H1 (cell line): Measurements from ENCODE around the gene ALKBH3. TPM values are rescaled to one million over a fixed set of nuclear protein-coding genes. Genes with fewer than 3 reads are reported as not detected.

Experiments used
- CTCF ChIA-PET: fragments of 300-600 bp; sonication (Branson Sonifier 250); formaldehyde crosslinking; loops from one replicate; lab custom pipeline; 2021; ENCODE audit not compliant: partially characterized antibody; lab: Charles Lee
- POLR2A ChIA-PET: fragments of 300-600 bp; sonication (Branson Sonifier 250); formaldehyde crosslinking; loops from one replicate; lab custom pipeline; 2021; ENCODE audit warnings: inconsistent platforms; ENCODE audit not compliant: partially characterized antibody; lab: Charles Lee
- DNase-seq, 2 experiments: peaks; one replicate each; pipeline versions ENCODE4 v3.0.0 to v3.0.0-alpha.2; 2010 to 2022; ENCODE audit warnings: low spot score in 2 of 2, low read depth in 1 of 2, mixed read lengths in 1 of 2
- FAIRE-seq: peaks from 2 replicates; lab custom pipeline; 2011; peaks lifted over from hg19 to GRCh38; lab: Jason Lieb, UNC
- H2AFZ ChIP-seq: 2 replicates; pipeline ENCODE4 v1.8.1; 2012; ENCODE audit warnings: low read length, inconsistent platforms
- H2AK5ac ChIP-seq: 2 replicates; pipeline ENCODE4 v1.6.1; 2013; ENCODE audit warnings: low read depth, low read length
- H2BK120ac ChIP-seq: replicated peaks from 2 replicates; pipeline ENCODE3; 2013; ENCODE audit warnings: low read depth, low read length, inconsistent platforms
- H2BK12ac ChIP-seq: 2 replicates; pipeline ENCODE4 v1.6.1; 2013; ENCODE audit warnings: low read depth, low read length
- H2BK15ac ChIP-seq: 2 replicates; pipeline ENCODE4 v1.6.1; 2013; ENCODE audit warnings: low read length
- H2BK20ac ChIP-seq: 2 replicates; pipeline ENCODE4 v1.6.1; 2013; ENCODE audit warnings: low read length
- H2BK5ac ChIP-seq: 2 replicates; pipeline ENCODE4 v1.6.1; 2013; ENCODE audit warnings: low read depth, low read length
- H3K14ac ChIP-seq: 2 replicates; pipeline ENCODE4 v1.6.1; 2013; ENCODE audit warnings: inconsistent platforms; ENCODE audit not compliant: insufficient read length
- H3K18ac ChIP-seq: 2 replicates; pipeline ENCODE4 v1.6.1; 2013; ENCODE audit warnings: low read length; ENCODE audit errors: extremely low read depth
- H3K23ac ChIP-seq: 2 replicates; pipeline ENCODE4 v1.6.1; 2013; ENCODE audit warnings: inconsistent platforms; ENCODE audit not compliant: insufficient read length
- H3K23me2 ChIP-seq: 2 replicates; pipeline ENCODE4 v1.6.1; 2013; ENCODE audit warnings: low read depth, low read length
- H3K27ac ChIP-seq: 2 replicates; pipeline ENCODE4 v1.6.1; 2011; ENCODE audit warnings: low read depth, low read length, inconsistent platforms
- H3K27me3 ChIP-seq, 4 experiments: replicated peaks in 1 of 4; 1 replicate in 1 of 4; 2 replicates in 3 of 4; pipeline versions ENCODE4 v1.6.1 to v1.8.1; 2011 to 2013; ENCODE audit warnings: low read length in 3 of 4, mild to moderate bottlenecking in 3 of 4, inconsistent platforms in 2 of 4, mixed read lengths in 2 of 4, moderate library complexity in 1 of 4; ENCODE audit not compliant: control insufficient read depth in 3 of 4, insufficient read depth in 3 of 4; ENCODE audit errors: extremely low read depth in 1 of 4
- H3K36me3 ChIP-seq, 4 experiments: 2 replicates each; pipeline versions ENCODE4 v1.6.1 to v1.8.1; 2011 to 2013; ENCODE audit warnings: mild to moderate bottlenecking in 4 of 4, low read length in 3 of 4, moderate library complexity in 2 of 4, control low read depth in 1 of 4, inconsistent platforms in 1 of 4; ENCODE audit not compliant: insufficient read depth in 4 of 4, control insufficient read depth in 2 of 4
- H3K4ac ChIP-seq: replicated peaks from 2 replicates; pipeline ENCODE3; 2013; ENCODE audit warnings: low read length, low read depth, mixed read lengths, inconsistent platforms; ENCODE audit not compliant: insufficient read length
- H3K4me1 ChIP-seq, 4 experiments: replicated peaks in 1 of 4; 1 replicate in 1 of 4; 2 replicates in 3 of 4; pipeline versions ENCODE4 v1.6.1 to v1.8.1; 2011 to 2013; ENCODE audit warnings: low read length in 3 of 4, inconsistent platforms in 2 of 4, mixed read lengths in 1 of 4; ENCODE audit not compliant: insufficient read depth in 4 of 4, control insufficient read depth in 3 of 4
- H3K4me2 ChIP-seq, 2 experiments: 2 replicates each; pipeline versions ENCODE4 v1.6.1 to v1.8.1; 2011 to 2013; ENCODE audit warnings: low read depth in 2 of 2, low read length in 2 of 2, control low read depth in 1 of 2, inconsistent platforms in 1 of 2, mild to moderate bottlenecking in 1 of 2; ENCODE audit not compliant: insufficient read depth in 1 of 2
- H3K4me3 ChIP-seq, 4 experiments: fragments of 200-600, 300-600 bp in 1 of 4; sonication (generic), shearing (Covaris generic), sonication (Bioruptor Twin) in 1 of 4; 2 replicates each; pipeline versions ENCODE4 v1.5.1 to v1.8.1; 2011 to 2016; ENCODE audit warnings: low read length in 4 of 4, low read depth in 3 of 4, control low read depth in 2 of 4, inconsistent platforms in 2 of 4, mild to moderate bottlenecking in 2 of 4, mixed read lengths in 1 of 4, moderate library complexity in 1 of 4; ENCODE audit not compliant: insufficient read depth in 2 of 4; ENCODE audit errors: extremely low read depth in 1 of 4
- H3K56ac ChIP-seq: replicated peaks from 2 replicates; pipeline ENCODE3; 2013; ENCODE audit warnings: low read depth, mild to moderate bottlenecking, mixed read lengths, low read length, inconsistent platforms; ENCODE audit not compliant: insufficient read length
- H3K79me1 ChIP-seq: 2 replicates; pipeline ENCODE4 v1.6.1; 2013; ENCODE audit warnings: low read depth, low read length, control low read depth
- H3K79me2 ChIP-seq, 2 experiments: 2 replicates each; pipeline versions ENCODE4 v1.6.1 to v1.8.1; 2012 to 2013; ENCODE audit warnings: low read length in 2 of 2, mild to moderate bottlenecking in 2 of 2, inconsistent platforms in 1 of 2; ENCODE audit not compliant: insufficient read depth in 2 of 2, control insufficient read depth in 1 of 2
- H3K9ac ChIP-seq, 4 experiments: replicated peaks in 1 of 4; 1 replicate in 1 of 4; 2 replicates in 3 of 4; pipeline versions ENCODE4 v1.6.1 to v1.8.1; 2011 to 2013; ENCODE audit warnings: low read depth in 3 of 4, low read length in 3 of 4, control low read depth in 2 of 4, mild to moderate bottlenecking in 2 of 4, moderate library complexity in 2 of 4, inconsistent platforms in 1 of 4; ENCODE audit errors: extremely low read depth in 1 of 4
- H3K9me3 ChIP-seq, 2 experiments: 2 replicates each; pipeline versions ENCODE4 v1.6.1 to v1.8.1; 2012 to 2013; ENCODE audit warnings: mild to moderate bottlenecking in 2 of 2, moderate library complexity in 2 of 2, control low read depth in 1 of 2, inconsistent platforms in 1 of 2, low read depth in 1 of 2, low read length in 1 of 2, mixed read lengths in 1 of 2; ENCODE audit not compliant: insufficient read depth in 2 of 2
- H4K20me1 ChIP-seq, 2 experiments: replicated peaks in 1 of 2; 2 replicates each; pipeline versions ENCODE3 to v1.8.1; 2011 to 2013; ENCODE audit warnings: inconsistent platforms in 2 of 2, low read length in 2 of 2, mild to moderate bottlenecking in 1 of 2; ENCODE audit not compliant: insufficient read depth in 2 of 2, control insufficient read depth in 1 of 2
- H4K5ac ChIP-seq: 2 replicates; pipeline ENCODE4 v1.6.1; 2013; ENCODE audit warnings: low read length, low read depth, mixed read lengths, inconsistent platforms; ENCODE audit not compliant: insufficient read length
- H4K8ac ChIP-seq: 2 replicates; pipeline ENCODE4 v1.8.0; 2013; ENCODE audit warnings: mild to moderate bottlenecking, moderate library complexity, low read length, inconsistent platforms; ENCODE audit not compliant: insufficient read depth; ENCODE audit errors: extremely low read depth
- H4K91ac ChIP-seq: replicated peaks from 2 replicates; pipeline ENCODE3; 2013; ENCODE audit warnings: low read length, mixed read lengths, inconsistent platforms; ENCODE audit not compliant: insufficient read length
- RNF2 ChIP-seq: fragments of 200-900, 300-1000 bp; sonication (generic); IDR thresholded peaks from 2 replicates; pipeline ENCODE4 v1.7.1; 2016; ENCODE audit warnings: borderline replicate concordance, low read depth, mild to moderate bottlenecking, antibody characterized with exemption, low read length; ENCODE audit not compliant: poor library complexity, severe bottlenecking; ENCODE audit errors: missing control alignments
- SIRT6 ChIP-seq: IDR thresholded peaks from one replicate; pipeline ENCODE4 v1.7.1; 2012; ENCODE audit warnings: low read length, inconsistent platforms
- WGBS, 2 experiments: shearing (Covaris generic) in 1 of 2; methylation state at CpG; one replicate each; pipeline versions ENCODE4 v1.1.6 to v1.1.7; 2013 to 2015; ENCODE audit warnings: low lambda C conversion rate in 2 of 2, mixed read lengths in 2 of 2, inconsistent platforms in 1 of 2, low coverage in 1 of 2, missing lambda C conversion rate in 1 of 2; ENCODE audit not compliant: insufficient replicate concordance in 2 of 2, insufficient coverage in 1 of 2, insufficient read length in 1 of 2; ENCODE audit errors: extremely low coverage in 1 of 2, missing lambda C conversion rate in 1 of 2; 5-methylcytosine and 5-hydroxymethylcytosine counted together
- polyA plus RNA-seq, 7 experiments: library from polyadenylated mRNA; depleted of rRNA in 3 of 7; stranded (reverse) in 5 of 7; unstranded in 2 of 7; fragments of >200 nt in 5 of 7; fragments of 200-250 nt in 2 of 7; gene quantifications; 1 replicate in 5 of 7; 2 replicates in 1 of 7; 4 replicates in 1 of 7; pipeline versions ENCODE4 v1.2.1 to v1.2.3, GENCODE V29; 2011 to 2013; ENCODE audit warnings: missing spikeins in 2 of 7, mixed read lengths in 2 of 7
- total RNA-seq: library from RNA; stranded (reverse); fragmentation: NEBNext Ultra II Directional; extraction: Animal tissue kit (Norgen Biotek cat#: 25700); gene quantifications from 2 replicates; pipeline ENCODE4 v1.2.1, GENCODE V29; 2021

The ALKBH3 gene
- total and polyA plus RNA-seq, 2 of the 8 experiments (the other 6 are each of a cell fraction or from before 2014, with no cell fraction given), result 10.5 to 11.4 TPM

- Histone ChIP-seq H2AK5ac (0 out of 2 replicates have a peak overlapping the region, but pooled peaks have one; percentile 41), H3K79me2 (no peaks in the 10 kb centered on the region), H3K36me3 (no peaks in the 10 kb centered on the region), H3K9me3 (0 out of 4 replicates have a peak, but pooled peaks cover 0 to 3% of the 10 kb centered on the region in 2 experiments), H2BK5ac (0 out of 2 replicates have a peak overlapping the region, but pooled peaks have one; percentile 11), H3K4me3 (peak overlapping the region in 1 of 4 experiments; percentile 19; a peak in 1 of 8 replicates), H3K27me3 (no peaks in the 10 kb centered on the region), H2BK12ac (peak overlapping the region; percentile 32), H4K91ac (peak overlapping the region; percentile 100), H3K9ac (no peak overlapping the region; a peak in 1 of 7 replicates), H3K14ac (no peak overlapping the region), H3K4ac (peak overlapping the region; percentile 99), H3K18ac (peak overlapping the region; percentile 78; the same call in 1 of the 2 replicates), H2BK15ac (0 out of 2 replicates have a peak overlapping the region, but pooled peaks have one; percentile 46), H4K20me1 (no peaks in the 10 kb centered on the region), H3K23me2 (no peaks in the 10 kb centered on the region), H3K4me2 (peak overlapping the region in 1 of 2 experiments; percentile 71; a peak in 2 of 4 replicates), H2AFZ (no peak overlapping the region), H3K4me1 (peaks cover 5 to 26% (median 14%) of the 10 kb centered on the region in 4 experiments; a peak in 6 of 7 replicates), H3K56ac (no peak overlapping the region), H2BK120ac (peak overlapping the region; percentile 90), H3K79me1 (no peaks in the 10 kb centered on the region), H3K27ac (peak overlapping the region; percentile 54; the same call in 1 of the 2 replicates), H2BK20ac (peak overlapping the region; percentile 93; the same call in 1 of the 2 replicates), H4K5ac (no peak overlapping the region), H4K8ac (no peak overlapping the region; the same call in 1 of the 2 replicates), H3K23ac (no peak overlapping the region)
- ChIA-PET CTCF (interaction anchor here (13.4 kb wide), 1 partner anchor 9 kb away, joined by 140 read pairs; the partner anchor contains the start of gene C11orf96), POLR2A (interaction anchor here (1.3 to 2.9 kb wide), 3 partner anchors 10 to 51 kb away, joined by 3 to 13 read pairs (median 6); partner anchors contain the start of gene C11orf96)
- 77% methylated on average over 6 of the region's 6 CpGs; no CpG with 5 or more reads in 1 of the 2 experiments for WGBS, 2 experiments
- DNase-seq, result no peak
- TF ChIP-seq SIRT6 (no peak), RNF2 (no peak)
- no peak for FAIRE-seq
Observed at GRCh38 chr11:43953521-43953920, 72.9 kb downstream of the ALKBH3 start.
